Activated CD4-positive, alpha-beta T cell treated with anti-CD3 and anti-CD28 coated beads, Interleukin-2, amount 10 ng/mL, durations not matched to agents 7 days and 5 days (primary cell): ENCODE data around the gene GRK3. TPM values are rescaled to one million over a fixed set of nuclear protein-coding genes. Genes with fewer than 3 reads are reported as not detected.
"Not testable (repeated sequence)": the region's sequence is repeated elsewhere in the genome, so short reads cannot be mapped to it uniquely, and the experiment has no call there.

Experiments
- CTCF ChIA-PET: fragments of 350-600 bp; sonication (Branson Sonifier 250); formaldehyde crosslinking; loops from one replicate; lab custom pipeline; 2021; ENCODE audit warnings: antibody characterized with exemption; lab: Charles Lee
- POLR2A ChIA-PET: fragments of 350-600 bp; sonication (Branson Sonifier 250); formaldehyde crosslinking; loops from one replicate; lab custom pipeline; 2021; ENCODE audit warnings: antibody characterized with exemption; lab: Charles Lee
- DNase-seq: peaks from one replicate; pipeline ENCODE4 v3.0.0-alpha.2; 2020
- H3K27ac Mint-ChIP-seq: one replicate; pipeline ENCODE4 v1.8.0; 2021; ENCODE audit warnings: mild to moderate bottlenecking, moderate library complexity, mixed read lengths
- H3K27me3 Mint-ChIP-seq: one replicate; pipeline ENCODE4 v1.8.0; 2021; ENCODE audit warnings: mixed read lengths
- H3K36me3 Mint-ChIP-seq: one replicate; pipeline ENCODE4 v1.8.0; 2021; ENCODE audit warnings: low read depth, mixed read lengths
- H3K4me1 Mint-ChIP-seq: one replicate; pipeline ENCODE4 v1.8.0; 2021; ENCODE audit warnings: mixed read lengths
- H3K4me3 Mint-ChIP-seq: one replicate; pipeline ENCODE4 v1.8.0; 2021; ENCODE audit warnings: mild to moderate bottlenecking, moderate library complexity, mixed read lengths
- H3K9me3 Mint-ChIP-seq: one replicate; pipeline ENCODE4 v1.8.0; 2021; ENCODE audit warnings: mixed read lengths
- total RNA-seq, 2 experiments: library from RNA; stranded (reverse); gene quantifications; one replicate each; pipeline ENCODE4 v1.2.3, GENCODE V29; 2021

GRK3 gene
- total RNA-seq, 2 experiments from 2014 or later = 23.4 to 24.2 TPM

DNA sequence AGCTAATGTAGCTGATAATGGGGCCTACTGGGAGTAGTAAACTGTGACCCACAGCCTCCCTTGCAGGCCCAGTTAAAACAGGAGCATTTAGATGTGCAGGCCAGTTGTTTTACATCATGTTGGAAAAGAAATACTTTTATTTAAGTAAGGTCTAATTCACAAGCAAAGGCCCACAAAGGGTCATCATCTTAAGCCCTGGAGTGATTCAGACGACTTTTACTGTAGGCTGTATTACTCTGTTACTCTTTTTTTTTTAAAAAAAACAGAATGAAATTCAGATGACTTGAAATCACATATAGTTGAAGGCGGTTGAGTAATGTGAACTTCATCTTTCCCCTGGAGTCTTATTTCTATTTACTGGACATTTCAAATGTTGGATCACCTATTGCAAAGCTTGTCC lies 3.6 kb downstream of the GRK3 start:
- H3K27me3 Mint-ChIP-seq, H3K27ac Mint-ChIP-seq, H3K4me3 Mint-ChIP-seq, H3K9me3 Mint-ChIP-seq, DNase-seq: not testable (repeated sequence)
- Mint-ChIP-seq H3K4me1 (peaks cover 79% of the 10 kb centered on the region), H3K36me3 (peaks cover 35% of the 10 kb centered on the region)
- POLR2A ChIA-PET = interaction anchor here (1.0 kb wide), 1 partner anchor 182 kb away, joined by 4 read pairs; no protein-coding TSS in a partner anchor
- CTCF ChIA-PET = interaction anchor here (1.9 kb wide), 1 partner anchor 205 kb away, joined by 5 read pairs; no protein-coding TSS in a partner anchor

DNA sequence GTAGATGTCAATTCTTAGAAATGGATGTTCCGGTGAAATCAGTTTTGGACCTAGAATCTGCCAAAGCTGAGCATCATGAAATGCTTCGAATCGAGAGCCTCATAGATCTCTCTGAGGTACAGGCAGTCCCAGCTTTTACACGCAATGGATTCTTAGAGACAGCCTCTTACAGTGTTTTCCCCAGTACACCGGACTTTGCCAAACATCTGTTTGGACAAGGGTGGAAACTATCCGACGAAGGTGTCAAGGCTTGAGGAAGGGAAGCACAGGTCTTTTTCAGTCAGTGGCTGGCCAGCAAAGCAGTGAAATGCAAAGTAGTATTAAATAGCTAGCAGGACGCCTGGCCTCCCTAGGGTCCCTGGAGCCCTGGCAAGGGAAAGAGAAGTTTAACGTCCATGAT lies 4.9 kb downstream of the GRK3 start:
- H3K4me1 Mint-ChIP-seq = peaks cover 72% of the 10 kb centered on the region
- peaks cover 3% of the 10 kb centered on the region for H3K9me3 Mint-ChIP-seq
- no peak overlapping the region for H3K27ac Mint-ChIP-seq
- H3K27me3 Mint-ChIP-seq = no peaks in the 10 kb centered on the region
- ChIA-PET POLR2A (no interaction called here), CTCF (interaction anchor here (1.0 to 1.9 kb wide), 4 partner anchors 60 to 204 kb away, joined by 3 to 5 read pairs (median 4); no protein-coding TSS in a partner anchor)
- no peak overlapping the region for H3K4me3 Mint-ChIP-seq
- peaks cover 36% of the 10 kb centered on the region for H3K36me3 Mint-ChIP-seq
- no peak for DNase-seq

DNA sequence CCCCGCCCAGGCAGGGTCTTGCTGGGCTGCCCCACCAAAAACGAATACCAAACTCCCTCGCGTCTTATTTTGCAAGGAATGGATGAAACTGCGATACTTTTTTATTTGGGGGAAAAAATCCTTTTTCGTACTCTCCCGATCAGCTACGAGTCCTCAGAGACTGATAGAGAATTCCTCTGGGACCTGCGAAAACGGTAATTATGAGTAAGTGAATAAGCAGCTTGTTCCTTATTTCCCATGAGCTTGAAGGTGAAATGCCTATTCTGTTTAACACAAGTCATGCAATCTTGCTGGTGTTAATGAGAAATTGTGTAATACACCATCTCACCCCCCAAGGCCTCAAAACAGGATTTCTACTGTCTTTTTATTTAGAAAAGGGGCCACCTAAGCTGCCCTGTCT lies 5.5 kb downstream of the GRK3 start:
- H3K27me3 Mint-ChIP-seq = no peaks in the 10 kb centered on the region
- no peak overlapping the region for H3K4me3 Mint-ChIP-seq
- ChIA-PET POLR2A (no interaction called here), CTCF (interaction anchor here (1.0 to 1.2 kb wide), 3 partner anchors 60 to 107 kb away, joined by 3 to 4 read pairs (median 3); no protein-coding TSS in a partner anchor)
- peaks cover 3% of the 10 kb centered on the region for H3K9me3 Mint-ChIP-seq
- H3K36me3 Mint-ChIP-seq = peaks cover 39% of the 10 kb centered on the region
- H3K27ac Mint-ChIP-seq = no peak overlapping the region
- no peak for DNase-seq
- peaks cover 76% of the 10 kb centered on the region for H3K4me1 Mint-ChIP-seq

DNA sequence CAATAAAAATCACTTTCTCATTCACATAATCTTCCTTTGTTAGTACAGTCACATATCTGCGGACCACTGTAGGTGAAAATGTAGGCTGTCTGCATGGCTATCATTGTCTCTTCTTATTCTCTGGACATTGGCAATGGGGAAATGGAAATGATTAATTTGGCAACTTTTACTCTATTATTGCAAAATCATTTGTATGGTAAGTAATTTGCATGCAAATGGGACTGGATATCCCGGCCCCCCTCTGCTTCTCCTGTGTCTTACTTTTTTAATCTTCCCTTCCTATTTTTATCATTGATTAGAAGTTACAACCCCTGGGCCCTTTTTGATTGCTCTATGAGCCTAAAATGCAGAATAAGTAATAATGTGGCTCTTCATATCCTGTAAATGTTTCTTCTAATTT lies 6.0 kb downstream of the GRK3 start:
- Mint-ChIP-seq H3K9me3 (peaks cover 3% of the 10 kb centered on the region), H3K36me3 (peaks cover 38% of the 10 kb centered on the region), H3K27me3 (no peaks in the 10 kb centered on the region), H3K27ac (no peak overlapping the region), H3K4me1 (peaks cover 80% of the 10 kb centered on the region), H3K4me3 (no peak overlapping the region)
- ChIA-PET POLR2A (no interaction called here), CTCF (interaction anchor here (1.1 to 1.2 kb wide), 2 partner anchors 59 to 108 kb away, joined by 3 read pairs; no protein-coding TSS in a partner anchor)
- DNase-seq = no peak

DNA sequence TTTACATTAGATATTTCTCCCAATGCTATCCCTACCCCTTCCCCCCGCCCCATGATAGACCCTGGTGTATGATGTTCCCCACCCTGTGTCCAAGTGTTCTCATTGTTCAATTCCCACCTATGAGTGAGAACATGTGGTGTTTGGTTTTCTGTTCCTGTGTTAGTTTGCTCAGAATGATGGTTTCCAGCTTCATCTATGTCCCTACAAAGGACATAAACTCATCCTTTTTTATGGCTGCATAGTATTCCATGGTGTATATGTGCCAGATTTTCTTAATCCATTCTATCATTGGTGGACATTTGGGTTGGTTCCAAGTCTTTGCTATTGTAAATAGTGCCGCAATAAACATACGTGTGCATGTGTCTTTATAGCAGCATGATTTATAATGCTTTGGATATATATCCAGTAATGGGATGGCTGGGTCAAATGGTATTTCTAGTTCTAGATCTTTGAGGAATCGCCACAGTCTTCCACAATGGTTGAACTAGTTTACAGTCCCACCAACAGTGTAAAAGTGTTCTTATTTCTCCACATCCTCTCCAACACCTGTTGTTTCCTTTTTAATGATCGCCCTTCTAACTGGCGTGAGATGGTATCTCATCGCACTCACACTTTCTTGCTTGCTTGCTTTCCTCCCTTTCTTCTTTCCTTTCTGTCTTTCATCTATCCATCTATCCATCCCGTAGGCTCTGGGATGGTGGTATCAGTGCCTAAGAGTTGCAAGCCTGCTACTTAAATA lies 7.7 kb downstream of the GRK3 start:
- H3K27ac Mint-ChIP-seq, POLR2A ChIA-PET, H3K9me3 Mint-ChIP-seq, H3K4me3 Mint-ChIP-seq, DNase-seq, H3K27me3 Mint-ChIP-seq: not testable (repeated sequence)
- Mint-ChIP-seq H3K4me1 (peaks cover 65% of the 10 kb centered on the region), H3K36me3 (peaks cover 32% of the 10 kb centered on the region)
- CTCF ChIA-PET = interaction anchor here (1.2 kb wide), 1 partner anchor 201 kb away, joined by 3 read pairs; no protein-coding TSS in a partner anchor

DNA sequence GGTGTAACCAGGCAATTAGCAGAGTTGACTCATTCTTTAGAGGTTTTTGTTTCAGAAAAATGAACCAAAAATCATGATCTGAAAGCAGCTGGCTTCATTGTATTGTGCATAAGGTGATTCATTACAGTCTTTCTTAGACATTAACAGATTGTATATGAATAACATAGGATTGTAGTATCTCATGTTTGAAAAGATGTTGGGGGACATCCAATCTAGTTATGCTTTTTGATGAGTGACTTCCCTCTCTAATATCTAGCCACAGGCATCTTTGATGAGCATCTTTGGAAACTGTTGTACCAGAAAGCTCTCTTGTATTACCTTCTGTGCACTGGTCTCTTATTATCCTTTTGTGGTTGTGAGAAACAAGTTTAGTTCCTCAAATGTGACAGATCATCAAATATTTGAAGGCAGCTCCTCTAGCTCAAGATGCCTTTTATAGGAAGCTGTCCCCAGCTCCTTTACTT lies 8.3 kb downstream of the GRK3 start:
- ChIA-PET CTCF (interaction anchor here (0.7 to 1.2 kb wide), 3 partner anchors 16 to 702 kb away, joined by 3 read pairs; no protein-coding TSS in a partner anchor), POLR2A (no interaction called here)
- Mint-ChIP-seq H3K4me1 (peaks cover 59% of the 10 kb centered on the region), H3K36me3 (peaks cover 30% of the 10 kb centered on the region), H3K27ac (no peak overlapping the region), H3K9me3 (peaks cover 3% of the 10 kb centered on the region), H3K27me3 (no peaks in the 10 kb centered on the region), H3K4me3 (no peak overlapping the region)
- DNase-seq = no peak

DNA sequence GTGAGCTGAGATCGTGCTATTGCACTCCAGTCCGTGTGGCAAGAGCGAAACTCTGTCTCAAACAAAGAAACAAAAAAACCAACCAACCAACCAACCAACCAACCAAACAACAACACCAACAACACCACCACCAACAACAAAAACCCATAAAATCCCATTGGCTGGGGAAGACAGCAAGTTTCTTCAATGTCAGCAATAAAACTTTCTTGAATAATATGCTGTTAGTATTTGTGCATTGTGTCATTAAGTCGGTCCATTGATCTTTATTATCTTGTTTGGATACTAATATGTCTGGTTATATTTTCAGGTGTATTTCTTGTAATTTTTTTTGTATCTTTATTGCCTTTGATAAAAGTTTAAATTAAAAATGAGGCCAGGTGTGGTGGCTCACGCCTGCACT lies 9.4 kb downstream of the GRK3 start:
- peaks cover 3% of the 10 kb centered on the region for H3K9me3 Mint-ChIP-seq
- peaks cover 37% of the 10 kb centered on the region for H3K36me3 Mint-ChIP-seq
- H3K4me3 Mint-ChIP-seq = no peak overlapping the region
- ChIA-PET CTCF (interaction anchor here (0.6 kb wide), 2 partner anchors 26 to 96 kb away, joined by 3 read pairs; no protein-coding TSS in a partner anchor), POLR2A (no interaction called here)
- H3K27ac Mint-ChIP-seq = no peak overlapping the region
- H3K4me1 Mint-ChIP-seq = peaks cover 50% of the 10 kb centered on the region
- H3K27me3 Mint-ChIP-seq = no peaks in the 10 kb centered on the region
- no peak for DNase-seq

DNA sequence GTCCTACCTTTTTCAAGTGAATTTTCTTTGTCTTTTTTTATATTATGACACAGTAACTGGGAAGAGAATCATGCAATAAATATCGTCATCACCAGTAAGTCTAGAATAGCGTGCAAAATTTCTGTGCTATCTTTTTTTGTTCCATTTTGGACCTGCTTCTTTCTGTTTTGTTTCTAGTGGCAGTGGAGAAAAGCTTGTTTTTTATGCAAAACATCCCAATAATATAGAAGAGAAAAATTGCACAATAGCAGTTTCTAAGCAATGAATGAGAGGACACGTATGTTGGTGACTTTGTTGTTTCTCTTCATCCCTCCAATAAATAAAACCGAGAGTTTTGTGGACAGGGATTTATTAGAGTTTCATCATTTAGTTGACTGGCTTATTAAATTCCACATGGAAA lies 10.3 kb downstream of the GRK3 start:
- no peaks in the 10 kb centered on the region for H3K27me3 Mint-ChIP-seq
- H3K36me3 Mint-ChIP-seq = peaks cover 33% of the 10 kb centered on the region
- no peak overlapping the region for H3K27ac Mint-ChIP-seq
- peaks cover 41% of the 10 kb centered on the region for H3K4me1 Mint-ChIP-seq
- POLR2A ChIA-PET = no interaction called here
- DNase-seq = no peak
- peaks cover 3% of the 10 kb centered on the region for H3K9me3 Mint-ChIP-seq
- CTCF ChIA-PET = interaction anchor here (1.7 kb wide), 1 partner anchor 10 kb away, joined by 8 read pairs; the partner anchor contains the start of gene GRK3
- no peak overlapping the region for H3K4me3 Mint-ChIP-seq

DNA sequence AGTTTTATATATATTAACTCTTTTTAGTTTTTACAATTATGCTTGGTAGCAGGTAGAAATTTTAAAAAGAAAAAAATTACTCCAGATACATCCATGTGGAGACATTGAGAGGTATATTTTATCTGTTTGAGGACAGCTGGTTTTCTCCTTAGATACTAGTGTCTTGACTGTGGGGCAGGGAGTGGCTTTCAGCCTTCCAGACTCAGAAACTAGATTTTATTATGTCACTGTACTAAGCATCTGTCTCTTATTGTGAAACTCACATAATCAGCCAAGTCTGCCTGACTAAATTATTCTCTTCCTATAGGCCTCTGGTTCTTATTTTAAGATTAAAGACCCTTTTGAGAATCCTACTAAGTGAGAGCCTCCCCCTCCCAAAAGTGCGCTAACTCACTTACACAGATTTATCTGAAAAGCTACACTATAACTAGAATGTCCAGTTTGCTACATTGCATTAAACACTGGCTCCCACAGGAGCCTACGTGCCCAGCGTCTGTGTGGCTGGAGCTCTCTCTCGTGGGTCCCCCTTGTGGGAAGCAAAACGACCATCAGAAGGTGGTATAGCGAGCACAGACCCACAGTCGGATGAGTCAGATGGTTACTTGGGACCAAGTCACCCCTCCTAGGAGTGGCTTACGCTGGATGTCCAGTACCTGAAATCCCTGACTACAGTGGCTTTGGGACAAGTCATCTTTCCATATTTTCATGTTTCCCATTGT lies 11.4 kb downstream of the GRK3 start:
- CTCF ChIA-PET = interaction anchor here (1.7 kb wide), 1 partner anchor 11 kb away, joined by 8 read pairs; the partner anchor contains the start of gene GRK3
- POLR2A ChIA-PET, H3K27me3 Mint-ChIP-seq, DNase-seq, H3K9me3 Mint-ChIP-seq, H3K4me3 Mint-ChIP-seq, H3K27ac Mint-ChIP-seq: not testable (repeated sequence)
- Mint-ChIP-seq H3K4me1 (peaks cover 38% of the 10 kb centered on the region), H3K36me3 (peaks cover 27% of the 10 kb centered on the region)

DNA sequence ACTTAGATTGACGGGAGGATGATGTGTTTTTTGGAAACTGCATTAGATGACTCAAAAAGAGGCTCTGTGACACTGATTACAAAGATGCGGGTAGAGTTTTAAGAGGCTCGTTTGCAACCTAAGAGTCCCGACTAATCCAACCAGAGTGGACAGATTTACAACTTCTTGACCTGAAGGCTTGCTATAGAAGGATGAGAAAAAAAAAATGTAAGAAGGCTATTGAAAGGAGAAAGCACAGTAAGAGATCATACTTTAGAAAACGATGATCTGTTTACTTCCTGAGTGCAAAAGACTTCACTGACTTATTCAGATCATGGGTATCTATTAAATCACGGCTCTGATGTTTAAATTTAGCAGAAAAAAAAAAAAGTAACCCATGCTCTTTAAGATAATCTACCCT lies 17.0 kb downstream of the GRK3 start:
- H3K4me3 Mint-ChIP-seq, H3K36me3 Mint-ChIP-seq, DNase-seq, H3K27ac Mint-ChIP-seq, CTCF ChIA-PET, H3K9me3 Mint-ChIP-seq, POLR2A ChIA-PET, H3K27me3 Mint-ChIP-seq: not testable (repeated sequence)
- peaks cover 19% of the 10 kb centered on the region for H3K4me1 Mint-ChIP-seq

DNA sequence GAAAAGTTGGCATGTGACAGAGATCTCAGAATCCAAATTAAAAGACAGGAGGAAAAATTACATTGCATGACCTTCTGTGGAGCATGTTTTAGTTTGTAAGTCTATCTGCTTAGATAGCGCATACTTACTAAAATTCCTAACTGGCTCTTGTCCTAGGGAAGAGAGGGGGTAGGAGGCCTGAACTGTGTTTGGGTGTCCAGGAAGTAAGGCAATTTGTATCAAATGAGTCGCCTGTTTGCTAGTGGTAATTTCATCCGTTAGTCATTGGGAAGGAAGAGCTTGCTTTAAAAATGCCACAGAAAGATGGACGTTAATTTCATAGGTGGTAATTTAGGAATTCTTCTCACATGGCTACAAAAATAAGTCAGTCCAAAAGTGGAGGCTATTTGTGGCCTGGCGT lies 18.5 kb downstream of the GRK3 start:
- ChIA-PET POLR2A (no interaction called here), CTCF (interaction anchor here (0.7 kb wide), 4 partner anchors 13 to 183 kb away, joined by 3 to 5 read pairs (median 3); no protein-coding TSS in a partner anchor)
- Mint-ChIP-seq H3K9me3 (no peaks in the 10 kb centered on the region), H3K27ac (no peak overlapping the region), H3K4me3 (no peak overlapping the region), H3K27me3 (no peaks in the 10 kb centered on the region), H3K4me1 (peaks cover 23% of the 10 kb centered on the region), H3K36me3 (peaks cover 11% of the 10 kb centered on the region)
- no peak for DNase-seq

DNA sequence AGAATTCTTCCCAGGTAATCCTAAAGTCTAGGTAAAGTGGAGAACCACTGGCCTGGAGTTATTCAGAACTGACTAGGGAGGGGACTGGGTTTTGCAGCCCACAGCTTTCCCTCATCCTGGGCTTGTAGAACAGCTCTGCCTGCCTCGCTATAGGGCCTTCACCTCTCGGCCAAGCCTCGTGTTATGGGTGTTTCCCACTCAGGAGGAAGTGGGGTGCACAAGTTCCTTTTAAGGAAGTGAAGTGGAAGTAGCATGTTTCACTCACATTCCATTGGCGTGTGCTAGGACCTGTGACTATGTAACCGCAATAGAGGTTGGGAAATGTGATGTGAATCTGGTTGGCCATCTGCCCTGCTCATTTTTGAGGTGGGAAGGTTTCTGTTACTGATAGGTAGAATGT lies 20.5 kb downstream of the GRK3 start:
- H3K27me3 Mint-ChIP-seq, CTCF ChIA-PET, POLR2A ChIA-PET, H3K27ac Mint-ChIP-seq, H3K4me3 Mint-ChIP-seq, DNase-seq: not testable (repeated sequence)
- Mint-ChIP-seq H3K4me1 (peaks cover 32% of the 10 kb centered on the region), H3K36me3 (peaks cover 15% of the 10 kb centered on the region), H3K9me3 (peaks cover 10% of the 10 kb centered on the region)
